Neuronal stem cell (in vitro differentiated cells): Measurements from ENCODE around the gene CFTR.

Experiments used
- DNase-seq: peaks from one replicate; pipeline ENCODE4 v3.0.0-alpha.2; 2013; ENCODE audit warnings: low spot score
- H2AFZ ChIP-seq: one replicate; pipeline ENCODE4 v1.6.1; 2013; ENCODE audit warnings: mild to moderate bottlenecking, low read length, inconsistent platforms
- H2AK5ac ChIP-seq: 2 replicates; pipeline ENCODE4 v1.6.1; 2013; ENCODE audit warnings: low read depth, mild to moderate bottlenecking, inconsistent platforms, low read length, moderate library complexity, mixed read lengths
- H2BK120ac ChIP-seq: 2 replicates; pipeline ENCODE4 v1.6.1; 2013; ENCODE audit warnings: low read depth, mild to moderate bottlenecking, inconsistent platforms, low read length, moderate library complexity, mixed read lengths
- H2BK12ac ChIP-seq: one replicate; pipeline ENCODE4 v1.6.1; 2013; ENCODE audit warnings: low read length, inconsistent platforms
- H2BK15ac ChIP-seq: 2 replicates; pipeline ENCODE4 v1.6.1; 2013; ENCODE audit warnings: mild to moderate bottlenecking, low read length, inconsistent platforms, mixed read lengths
- H2BK5ac ChIP-seq: one replicate; pipeline ENCODE4 v1.6.1; 2013; ENCODE audit warnings: inconsistent platforms, mild to moderate bottlenecking, low read length, moderate library complexity
- H3K14ac ChIP-seq: one replicate; pipeline ENCODE4 v1.6.1; 2013; ENCODE audit warnings: low read length, inconsistent platforms
- H3K18ac ChIP-seq: 2 replicates; pipeline ENCODE4 v1.6.1; 2013; ENCODE audit warnings: low read length, inconsistent platforms
- H3K23ac ChIP-seq: 2 replicates; pipeline ENCODE4 v1.6.1; 2013; ENCODE audit warnings: low read depth, mild to moderate bottlenecking, mixed read lengths, low read length, inconsistent platforms; ENCODE audit not compliant: poor library complexity
- H3K27ac ChIP-seq: replicated peaks from 3 replicates; pipeline ENCODE4 v1.5.1; 2013; ENCODE audit warnings: low read length, inconsistent platforms
- H3K27me3 ChIP-seq, 3 experiments: 2 replicates each; pipeline ENCODE4 v1.6.1; 2013; ENCODE audit warnings: low read length in 3 of 3, mild to moderate bottlenecking in 2 of 3, inconsistent platforms in 1 of 3, low read depth in 1 of 3, mixed read lengths in 1 of 3, moderate library complexity in 1 of 3; ENCODE audit not compliant: control insufficient read depth in 3 of 3, insufficient read depth in 3 of 3
- H3K36me3 ChIP-seq, 2 donors: replicated peaks in 1 of 2; 2 replicates each; pipeline ENCODE4 v1.6.1; 2013; ENCODE audit warnings: low read length in 2 of 2; ENCODE audit not compliant: control insufficient read depth in 2 of 2, insufficient read depth in 2 of 2
- H3K4ac ChIP-seq: 2 replicates; pipeline ENCODE4 v1.6.1; 2013; ENCODE audit warnings: inconsistent platforms, mild to moderate bottlenecking, low read length, moderate library complexity
- H3K4me1 ChIP-seq, 2 donors: 1 replicate in 1 of 2; 2 replicates in 1 of 2; pipeline ENCODE4 v1.6.1; 2013; ENCODE audit warnings: low read length in 2 of 2, low read depth in 1 of 2; ENCODE audit not compliant: control insufficient read depth in 2 of 2, insufficient read depth in 1 of 2
- H3K4me2 ChIP-seq: one replicate; pipeline ENCODE4 v1.6.1; 2013; ENCODE audit warnings: mild to moderate bottlenecking, low read length, inconsistent platforms; ENCODE audit not compliant: insufficient read depth, poor library complexity, severe bottlenecking
- H3K4me3 ChIP-seq, 2 donors: 2 replicates each; pipeline ENCODE4 v1.5.1; 2013; ENCODE audit warnings: low read length in 2 of 2, mild to moderate bottlenecking in 2 of 2, inconsistent platforms in 1 of 2, moderate library complexity in 1 of 2
- H3K79me1 ChIP-seq: one replicate; pipeline ENCODE4 v1.6.1; 2013; ENCODE audit warnings: low read depth, mild to moderate bottlenecking, inconsistent platforms, low read length, moderate library complexity
- H3K9ac ChIP-seq: one replicate; pipeline ENCODE4 v1.6.1; 2013; ENCODE audit warnings: mild to moderate bottlenecking, low read depth, low read length, inconsistent platforms; ENCODE audit not compliant: poor library complexity
- H3K9me3 ChIP-seq, 2 donors: replicated peaks in 1 of 2; 2 replicates each; pipeline versions ENCODE3 to v1.6.1; 2013; ENCODE audit warnings: low read length in 2 of 2, mild to moderate bottlenecking in 2 of 2, inconsistent platforms in 1 of 2, low read depth in 1 of 2, mixed read lengths in 1 of 2, moderate library complexity in 1 of 2; ENCODE audit not compliant: control insufficient read depth in 2 of 2, insufficient read depth in 1 of 2
- H4K8ac ChIP-seq: one replicate; pipeline ENCODE4 v1.6.1; 2013; ENCODE audit warnings: low read depth, mild to moderate bottlenecking, inconsistent platforms, low read length, moderate library complexity
- H4K91ac ChIP-seq: one replicate; pipeline ENCODE4 v1.6.1; 2013; ENCODE audit warnings: low read length, low read depth, mild to moderate bottlenecking, inconsistent platforms; ENCODE audit not compliant: poor library complexity
- whole genome bisulfite sequencing, 2 donors: extraction: QIAGEN DNeasy Blood & Tissue Kit; methylation state at CpG; one replicate each; pipeline ENCODE4 v1.1.7; 2013; ENCODE audit warnings: missing lambda C conversion rate in 2 of 2, mixed read lengths in 1 of 2; ENCODE audit not compliant: insufficient read length in 2 of 2, insufficient replicate concordance in 1 of 2; ENCODE audit errors: extremely low coverage in 2 of 2; 5-methylcytosine and 5-hydroxymethylcytosine counted together

The CFTR gene

GRCh38 chr7:117623606-117624005, 143.8 kb downstream of the CFTR start:
- Histone ChIP-seq H3K4me1 (no peaks in the 10 kb centered on the region), H4K8ac (no peak overlapping the region), H3K4me2 (no peak overlapping the region), H3K9me3 (no peaks in the 10 kb centered on the region), H3K14ac (no peak overlapping the region), H3K23ac (no peak overlapping the region), H3K36me3 (no peaks in the 10 kb centered on the region), H3K9ac (no peak overlapping the region), H3K4me3 (no peak overlapping the region), H2BK15ac (no peak overlapping the region), H3K4ac (no peak overlapping the region), H2BK5ac (no peak overlapping the region), H2AK5ac (no peak overlapping the region), H4K91ac (no peak overlapping the region), H2BK120ac (no peak overlapping the region), H3K27ac (no peak overlapping the region), H3K18ac (no peak overlapping the region), H3K27me3 (no peaks in the 10 kb centered on the region), H2BK12ac (no peak overlapping the region), H3K79me1 (no peaks in the 10 kb centered on the region), H2AFZ (no peak overlapping the region)
- no CpG with 5 or more reads among the region's 4 CpGs for WGBS, 2 donors
- DNase-seq = no peak

- no CpG with 5 or more reads among the region's 4 CpGs for WGBS, 2 donors
- Histone ChIP-seq H3K9ac (no peak overlapping the region), H2BK15ac (no peak overlapping the region), H2BK5ac (no peak overlapping the region), H3K4me1 (no peaks in the 10 kb centered on the region), H3K14ac (no peak overlapping the region), H3K23ac (no peak overlapping the region), H4K91ac (no peak overlapping the region), H3K27ac (no peak overlapping the region), H2BK12ac (no peak overlapping the region), H2AFZ (peak overlapping the region; percentile 65), H3K4ac (no peak overlapping the region), H4K8ac (no peak overlapping the region), H3K27me3 (no peaks in the 10 kb centered on the region), H3K36me3 (no peaks in the 10 kb centered on the region), H3K4me2 (no peak overlapping the region), H2AK5ac (no peak overlapping the region), H3K4me3 (no peak overlapping the region), H3K79me1 (no peaks in the 10 kb centered on the region), H3K18ac (no peak overlapping the region), H2BK120ac (no peak overlapping the region), H3K9me3 (peaks cover 0 to 8% of the 10 kb centered on the region in 2 donors)
- no peak for DNase-seq
Observed at GRCh38 chr7:117630501-117630900, 150.7 kb downstream of the CFTR start.

GRCh38 chr7:117630907-117631564, 151.2 kb downstream of the CFTR start:
- Histone ChIP-seq H3K4ac (no peak overlapping the region), H4K91ac (no peak overlapping the region), H2BK120ac (no peak overlapping the region), H3K23ac (no peak overlapping the region), H2BK15ac (no peak overlapping the region), H2BK5ac (no peak overlapping the region), H3K9me3 (peaks cover 0 to 8% of the 10 kb centered on the region in 2 donors), H4K8ac (no peak overlapping the region), H3K27me3 (no peaks in the 10 kb centered on the region), H3K18ac (no peak overlapping the region), H3K27ac (no peak overlapping the region), H3K79me1 (no peaks in the 10 kb centered on the region), H3K4me1 (no peaks in the 10 kb centered on the region), H2BK12ac (no peak overlapping the region), H3K4me3 (no peak overlapping the region), H2AFZ (no peak overlapping the region), H3K9ac (no peak overlapping the region), H3K36me3 (no peaks in the 10 kb centered on the region), H2AK5ac (no peak overlapping the region), H3K4me2 (no peak overlapping the region), H3K14ac (no peak overlapping the region)
- DNase-seq = no peak
- no CpG with 5 or more reads among the region's 1 CpG for WGBS, 2 donors

GRCh38 chr7:117631652-117632051, 151.8 kb downstream of the CFTR start:
- H3K23ac ChIP-seq = no peak overlapping the region
- H2BK12ac ChIP-seq = no peak overlapping the region
- H2BK5ac ChIP-seq = no peak overlapping the region
- no peak overlapping the region for H3K4me2 ChIP-seq
- no peak overlapping the region for H2AK5ac ChIP-seq
- no peak overlapping the region for H2AFZ ChIP-seq
- no peak overlapping the region for H3K27ac ChIP-seq
- H2BK120ac ChIP-seq = no peak overlapping the region
- H3K36me3 ChIP-seq = no peaks in the 10 kb centered on the region
- no peak overlapping the region for H4K8ac ChIP-seq
- no peaks in the 10 kb centered on the region for H3K27me3 ChIP-seq
- H3K18ac ChIP-seq = no peak overlapping the region
- DNase-seq = no peak
- no peaks in the 10 kb centered on the region for H3K4me1 ChIP-seq
- no peak overlapping the region for H3K14ac ChIP-seq
- H2BK15ac ChIP-seq = no peak overlapping the region
- no peak overlapping the region for H4K91ac ChIP-seq
- no peak overlapping the region for H3K4me3 ChIP-seq
- no peak overlapping the region for H3K4ac ChIP-seq
- H3K9ac ChIP-seq = no peak overlapping the region
- WGBS, 2 donors = no CpG with 5 or more reads among the region's 3 CpGs
- peaks cover 0 to 8% of the 10 kb centered on the region in 2 donors for H3K9me3 ChIP-seq
- no peaks in the 10 kb centered on the region for H3K79me1 ChIP-seq
